ENCODE measurements around the gene PYM1.

PYM1 gene

GRCh38 chr12:55932551-55932910 lies 4.8 kb upstream of the PYM1 start:
- Histone ChIP-seq H3K9me3 (ENCODE audit: insufficient read depth, low read length) (no peaks in the 10 kb centered on the region), H3K27me3 (ENCODE audit: low read length) (no peaks in the 10 kb centered on the region), H3F3A (ENCODE audit: insufficient read depth) (peaks cover 41% of the 10 kb centered on the region), H3K36me3 (ENCODE audit: low read length) (no peaks in the 10 kb centered on the region), H3K27ac (ENCODE audit: low read depth, low read length) (peak overlapping the region; percentile 100), H4K20me1 (ENCODE audit: low read depth, low read length) (no peaks in the 10 kb centered on the region), H3K4me3 (ENCODE audit: insufficient read depth, low read length, poor library complexity, severe bottlenecking) (peak overlapping the region; percentile 72), H3K79me2 (ENCODE audit: insufficient read depth, low read length) (peaks cover 9% of the 10 kb centered on the region; the same call in 1 of the 2 replicates), H3K9me2 (replicated peaks; ENCODE audit: insufficient read depth, low read length) (no peaks in the 10 kb centered on the region), H3K9ac (ENCODE audit: low read length) (peak overlapping the region; percentile 91), H2AFZ (ENCODE audit: low read depth, low read length, severe bottlenecking) (no peak overlapping the region), H3K4me2 (ENCODE audit: low read depth, low read length, poor library complexity, severe bottlenecking) (peak overlapping the region; percentile 86)
- no peak for TF ChIP-seq CTCF (IDR thresholded peaks at IDR 0.05; ENCODE audit: insufficient read depth, low read length, poor library complexity, severe bottlenecking)
- TF ChIP-seq EZH2phosphoT487 (conservative IDR thresholded peaks at IDR 0.05; ENCODE audit: low read length): no peak

GRCh38 chr12:55931780-55932550 lies 4.3 kb upstream of the PYM1 start:
- Histone ChIP-seq H3K9me3 (ENCODE audit: insufficient read depth, low read length) (no peaks in the 10 kb centered on the region), H3K79me2 (ENCODE audit: insufficient read depth, low read length) (peaks cover 15% of the 10 kb centered on the region; the same call in 1 of the 2 replicates), H3K36me3 (ENCODE audit: low read length) (no peaks in the 10 kb centered on the region), H4K20me1 (ENCODE audit: low read depth, low read length) (no peaks in the 10 kb centered on the region), H3K9me2 (replicated peaks; ENCODE audit: insufficient read depth, low read length) (no peaks in the 10 kb centered on the region), H3K27me3 (ENCODE audit: low read length) (no peaks in the 10 kb centered on the region), H3K9ac (ENCODE audit: low read length) (peak overlapping the region; percentile 91), H3K4me3 (ENCODE audit: insufficient read depth, low read length, poor library complexity, severe bottlenecking) (peak overlapping the region; percentile 72), H3F3A (ENCODE audit: insufficient read depth) (peaks cover 46% of the 10 kb centered on the region), H3K4me2 (ENCODE audit: low read depth, low read length, poor library complexity, severe bottlenecking) (peak overlapping the region; percentile 86), H3K27ac (ENCODE audit: low read depth, low read length) (peak overlapping the region; percentile 100), H2AFZ (ENCODE audit: low read depth, low read length, severe bottlenecking) (peak overlapping the region; percentile 34)
- TF ChIP-seq CTCF (IDR thresholded peaks at IDR 0.05; ENCODE audit: insufficient read depth, low read length, poor library complexity, severe bottlenecking): no peak
- no peak for TF ChIP-seq EZH2phosphoT487 (conservative IDR thresholded peaks at IDR 0.05; ENCODE audit: low read length)

- Histone ChIP-seq H3K4me2 (ENCODE audit: low read depth, low read length, poor library complexity, severe bottlenecking) (peak overlapping the region; percentile 86), H3K27ac (ENCODE audit: low read depth, low read length) (peak overlapping the region; percentile 100), H4K20me1 (ENCODE audit: low read depth, low read length) (no peaks in the 10 kb centered on the region), H3K27me3 (ENCODE audit: low read length) (no peaks in the 10 kb centered on the region), H3K9me2 (replicated peaks; ENCODE audit: insufficient read depth, low read length) (no peaks in the 10 kb centered on the region), H3K9me3 (ENCODE audit: insufficient read depth, low read length) (no peaks in the 10 kb centered on the region), H2AFZ (ENCODE audit: low read depth, low read length, severe bottlenecking) (peak overlapping the region; percentile 34), H3K9ac (ENCODE audit: low read length) (peak overlapping the region; percentile 91), H3K4me3 (ENCODE audit: insufficient read depth, low read length, poor library complexity, severe bottlenecking) (peak overlapping the region; percentile 72), H3K36me3 (ENCODE audit: low read length) (no peaks in the 10 kb centered on the region), H3F3A (ENCODE audit: insufficient read depth) (peaks cover 50% of the 10 kb centered on the region), H3K79me2 (ENCODE audit: insufficient read depth, low read length) (peaks cover 19% of the 10 kb centered on the region)
- TF ChIP-seq EZH2phosphoT487 (conservative IDR thresholded peaks at IDR 0.05; ENCODE audit: low read length): no peak
- TF ChIP-seq CTCF (IDR thresholded peaks at IDR 0.05; ENCODE audit: insufficient read depth, low read length, poor library complexity, severe bottlenecking): no peak
Measured at GRCh38 chr12:55931317-55931779, 3.7 kb upstream of the PYM1 start.

All from SU-DHL-6 (cell line).